Panc1 (cell line): ENCODE results near the gene FABP2.
"Not testable (repeated sequence)": the region's sequence is repeated elsewhere in the genome, so short reads cannot be mapped to it uniquely, and the experiment has no call there.

ENCODE experiments used
- CTCF ChIP-seq: fragments of 450-650 bp; IDR thresholded peaks from 2 replicates; pipeline ENCODE4 v1.5.1; 2017; ENCODE audit warnings: mild to moderate bottlenecking
- POLR2AphosphoS5 ChIP-seq: IDR thresholded peaks from 2 replicates; pipeline ENCODE4 v1.6.1; 2012; ENCODE audit warnings: mild to moderate bottlenecking, low read depth, low read length, moderate library complexity
- REST ChIP-seq, 2 experiments: IDR thresholded peaks; 2 replicates each; pipeline ENCODE4 v1.6.1; 2011 to 2012; ENCODE audit warnings: low read depth in 2 of 2, control low read depth in 1 of 2, low read length in 1 of 2, mild to moderate bottlenecking in 1 of 2, moderate library complexity in 1 of 2; ENCODE audit not compliant: insufficient read depth in 1 of 2

- not testable (repeated sequence) for TF ChIP-seq CTCF; POLR2AphosphoS5; REST (IDR thresholded peaks at IDR 0.05; ENCODE audit: insufficient read depth in 1 of 2, low read depth in 2 of 2, low read length in 1 of 2)
Measured at GRCh38 chr4:119353364-119353763, 31.4 kb upstream of the FABP2 start.
